Brain pericyte (primary cell): ENCODE data around the gene CAPZA1.
"Not testable (repeated sequence)": the region's sequence is repeated elsewhere in the genome, so short reads cannot be mapped to it uniquely, and the experiment has no call there.

Experiments
- DNase-seq: peaks from one replicate; pipeline ENCODE4 v3.0.0-alpha.2; 2012; ENCODE audit warnings: low read depth, low spot score

The CAPZA1 gene

DNA sequence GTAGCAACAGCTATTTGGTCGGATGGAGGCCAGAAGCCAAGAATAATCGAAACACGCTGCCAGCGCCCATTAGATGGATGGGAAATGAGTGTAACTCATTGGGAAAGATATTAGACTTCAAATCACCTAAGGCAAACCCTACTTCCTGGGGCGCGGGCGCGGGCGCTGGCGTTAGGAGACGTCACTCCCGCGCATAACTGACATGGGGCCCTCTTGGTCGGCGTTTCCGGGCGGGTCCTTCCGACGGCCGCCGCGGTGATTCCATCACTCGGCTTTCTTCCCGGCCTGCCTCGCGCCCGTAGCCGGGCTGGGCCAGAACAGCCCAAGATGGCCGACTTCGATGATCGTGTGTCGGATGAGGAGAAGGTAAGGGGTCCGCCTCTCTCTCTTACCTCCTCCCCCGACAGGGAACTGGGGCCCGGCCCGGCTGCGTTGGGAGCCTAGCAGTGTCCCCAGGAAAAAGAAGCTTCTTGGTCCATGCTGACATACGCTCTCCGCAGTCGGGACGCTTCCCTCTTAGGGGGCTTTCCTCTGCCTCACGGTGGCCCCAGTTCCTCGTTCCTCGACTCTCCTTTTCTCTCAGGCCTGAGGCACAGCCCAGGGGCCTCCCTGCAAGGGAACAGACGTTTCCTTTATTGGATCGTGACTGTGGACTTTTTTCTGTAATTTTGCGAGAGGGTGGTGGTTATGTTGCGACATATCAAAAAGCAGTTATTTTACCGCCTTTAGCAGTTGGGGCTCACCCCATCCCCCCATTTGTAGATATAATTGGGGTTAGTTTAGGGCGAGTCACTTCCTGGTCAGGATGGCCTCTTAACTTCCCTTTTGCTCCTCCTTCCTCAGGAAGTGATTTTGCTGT, at the start of gene CAPZA1:
Gene CAPZA1, plus strand, starts transcription at position 315 of the 859 bp plus-strand sequence. Its CDS starts 13 bp downstream, at position 328.
- peak; percentile 75 for DNase-seq

DNA sequence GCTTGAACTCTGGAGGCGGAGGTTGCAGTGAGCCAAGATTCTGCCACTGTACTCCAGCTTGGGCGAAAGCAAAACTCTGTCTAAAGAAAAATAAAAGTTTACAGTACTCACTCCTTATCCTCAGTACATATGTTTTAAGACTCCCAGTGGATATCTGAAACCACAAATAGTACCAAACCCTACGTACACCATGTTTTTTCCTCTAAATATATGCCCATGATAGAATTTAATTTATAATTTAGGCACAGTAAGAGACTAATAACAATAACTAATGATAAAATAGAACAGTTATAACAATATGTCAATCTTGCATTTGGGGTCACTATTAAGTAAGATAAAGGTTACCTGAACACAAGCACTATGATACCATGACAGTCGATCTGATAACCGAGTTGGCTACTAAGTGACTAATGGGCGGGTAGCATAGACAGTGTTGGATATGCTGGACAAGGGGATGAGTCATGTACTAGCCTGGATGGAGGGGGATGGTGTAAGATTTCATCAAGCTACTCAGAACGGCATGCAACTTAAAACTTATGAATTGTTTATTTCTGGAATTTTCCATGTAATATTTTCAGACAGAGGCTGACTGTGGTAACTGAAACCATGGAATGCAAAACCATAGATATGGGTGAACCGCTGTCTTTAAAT, 44.4 kb upstream of the CAPZA1 start:
- peak; percentile 56 for DNase-seq

DNA sequence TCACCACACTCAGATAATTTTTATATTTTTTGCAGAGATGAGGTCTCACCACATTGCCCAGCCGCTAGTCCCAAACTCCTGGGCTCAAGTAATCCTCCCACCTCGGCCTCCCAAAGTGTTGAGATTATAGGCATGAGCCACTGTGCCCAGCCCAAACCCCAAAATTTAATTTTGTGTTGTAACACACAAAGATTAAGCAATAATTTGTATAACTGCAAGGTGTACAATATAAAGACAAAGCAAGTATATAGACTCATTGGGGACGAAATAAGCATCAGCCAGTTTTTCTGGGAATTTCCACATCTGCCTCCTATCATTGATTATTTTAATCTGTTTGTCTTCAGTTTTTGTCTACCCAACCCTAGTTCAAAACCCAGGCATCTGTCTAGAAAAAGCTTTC, 43.4 kb upstream of the CAPZA1 start:
- DNase-seq, result no peak

DNA sequence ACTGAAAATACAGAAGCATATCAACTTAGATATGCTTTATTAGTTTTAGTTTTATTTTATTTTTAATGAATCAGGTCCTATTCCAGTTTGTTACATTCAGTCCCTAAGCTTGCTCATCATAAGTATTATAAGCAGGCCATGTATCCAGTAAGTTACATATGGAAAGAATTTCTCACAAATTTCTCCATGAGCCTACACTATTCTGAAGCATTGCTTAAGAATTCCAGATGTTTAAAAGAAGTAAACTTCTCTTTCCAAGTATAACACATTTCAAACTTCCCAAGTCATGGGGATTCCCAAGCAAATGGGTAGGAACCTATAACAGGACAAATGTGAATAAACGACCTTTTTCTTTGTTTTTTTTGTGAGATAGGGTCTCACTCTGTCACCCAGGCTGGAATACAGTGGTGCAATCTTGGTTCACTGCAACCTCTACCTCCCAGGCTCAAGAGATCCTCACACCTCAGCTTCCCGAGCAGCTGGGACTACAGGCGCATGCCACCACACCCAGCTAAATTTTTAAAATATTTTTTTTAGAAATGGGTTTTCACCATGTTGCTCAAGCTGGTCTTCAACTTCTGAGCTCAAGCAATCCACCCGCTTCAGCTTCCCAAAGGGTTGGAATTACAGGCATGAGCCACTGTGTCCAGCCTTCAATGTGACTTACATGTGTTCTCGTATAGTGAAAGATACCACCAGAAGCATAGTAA, 39.7 kb upstream of the CAPZA1 start:
- DNase-seq, result no peak

DNA sequence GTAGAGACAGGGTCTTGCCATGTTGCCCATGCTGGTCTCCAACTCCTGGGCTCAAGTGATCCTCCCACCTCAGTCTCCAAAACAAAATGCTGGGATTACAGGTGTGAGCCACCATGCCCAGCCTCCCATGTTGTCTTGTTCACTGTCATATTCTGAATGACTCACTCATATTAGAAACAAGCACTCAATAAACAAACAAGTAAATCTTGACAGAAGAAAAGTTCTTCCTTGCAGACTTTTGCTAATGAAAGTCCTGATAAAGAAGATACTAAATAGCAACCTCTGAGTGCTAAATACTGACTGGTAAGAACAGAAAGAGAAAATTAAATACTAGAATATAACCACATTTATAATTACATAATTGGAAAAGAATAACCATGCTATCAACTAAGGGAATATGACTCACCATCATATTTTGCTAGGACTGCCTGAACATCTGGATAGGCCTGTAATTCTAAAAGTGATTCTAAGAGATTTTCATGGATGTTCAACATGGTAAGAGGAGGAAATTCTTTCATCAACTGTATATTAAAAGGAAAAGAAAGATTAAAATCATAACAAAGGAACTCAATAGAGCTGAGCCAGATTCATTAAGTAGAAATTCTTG, 37.9 kb upstream of the CAPZA1 start:
- no peak for DNase-seq

DNA sequence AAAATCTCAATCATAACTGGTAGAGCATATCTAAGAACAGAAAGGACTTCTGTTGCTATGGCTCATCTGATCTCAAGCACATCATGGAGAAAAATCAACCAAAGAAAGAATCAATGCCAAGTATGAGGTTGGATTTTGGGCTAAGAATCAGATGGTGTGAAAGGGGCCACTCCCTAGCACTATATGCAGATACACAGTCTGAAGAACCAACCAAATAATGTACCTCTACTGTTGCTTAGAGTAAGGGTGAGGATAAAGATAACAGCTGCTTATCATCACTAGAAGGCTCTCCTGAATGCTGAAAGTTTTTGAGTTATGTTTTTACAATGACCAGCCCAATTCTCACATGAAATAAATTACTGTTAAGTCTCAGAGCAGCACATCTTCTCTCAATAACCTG, 36.3 kb upstream of the CAPZA1 start:
- DNase-seq, result no peak

DNA sequence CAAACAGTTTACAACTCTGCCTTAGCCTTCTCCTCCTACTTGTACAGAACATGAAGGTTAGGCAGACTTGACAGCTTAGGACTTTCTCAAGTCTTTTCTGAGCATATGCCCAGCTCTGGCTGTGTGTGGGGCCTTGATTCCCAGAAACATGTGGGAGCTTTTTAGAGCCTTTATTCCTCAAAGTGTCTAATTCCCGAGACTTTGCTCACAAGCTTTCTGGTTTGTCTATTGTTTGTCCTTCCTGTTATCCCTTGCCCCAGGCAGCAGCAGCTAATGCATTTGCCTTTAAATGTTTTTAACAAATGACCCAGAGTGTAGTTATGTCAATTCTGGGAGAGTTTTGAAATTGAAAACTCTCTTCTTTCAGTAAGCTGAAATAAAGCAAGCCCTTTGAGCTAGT, 29.9 kb upstream of the CAPZA1 start:
- no peak for DNase-seq

DNA sequence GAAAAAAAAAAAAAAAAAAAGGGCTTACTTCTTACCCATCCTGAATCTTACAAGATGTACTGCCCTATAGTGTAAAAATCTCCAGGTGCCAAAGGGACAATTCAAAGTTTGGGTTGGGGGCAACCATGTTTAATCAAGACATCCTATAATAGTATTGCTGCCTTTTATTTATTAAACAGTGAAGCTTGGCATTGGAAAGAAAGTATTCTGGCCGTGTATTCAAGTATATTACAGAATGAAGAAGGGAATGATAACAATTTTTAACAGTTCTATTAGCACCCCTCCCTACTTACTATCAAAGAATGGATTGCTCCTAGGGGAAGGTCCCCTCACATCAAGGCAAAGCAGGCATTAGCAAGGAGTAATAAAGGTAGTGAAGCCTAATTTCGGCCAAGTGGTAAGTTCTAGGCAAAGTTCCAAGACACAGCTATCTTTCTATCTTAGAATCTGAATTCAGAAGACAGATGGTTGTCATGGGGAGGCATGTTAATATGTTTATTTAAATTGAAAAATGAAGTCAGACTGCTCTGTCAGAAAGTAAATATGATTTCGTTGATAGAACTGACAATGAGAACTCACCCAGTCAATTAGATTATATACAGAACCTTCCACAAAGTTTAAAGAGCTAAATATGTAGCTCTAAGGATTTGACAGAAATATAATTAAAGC, 25.3 kb upstream of the CAPZA1 start:
- no peak for DNase-seq

DNA sequence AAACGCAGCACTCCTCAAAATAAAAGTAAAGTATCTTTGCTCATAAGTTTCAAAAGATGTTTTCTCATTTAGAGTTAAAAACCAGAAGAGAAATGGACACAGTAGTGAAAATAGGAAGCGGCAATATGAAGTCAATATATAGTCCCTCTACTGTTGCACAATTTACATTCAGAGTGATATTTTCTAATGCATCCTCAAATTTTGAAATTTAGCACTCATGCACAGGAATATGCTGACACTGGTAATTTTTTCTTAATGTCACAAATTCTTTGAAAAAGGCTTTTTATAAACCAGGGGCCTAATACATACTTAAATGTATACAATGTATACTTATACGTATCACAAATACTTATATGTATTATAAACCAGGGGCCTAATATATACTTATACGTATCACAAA, 20.2 kb upstream of the CAPZA1 start:
- DNase-seq, result no peak

DNA sequence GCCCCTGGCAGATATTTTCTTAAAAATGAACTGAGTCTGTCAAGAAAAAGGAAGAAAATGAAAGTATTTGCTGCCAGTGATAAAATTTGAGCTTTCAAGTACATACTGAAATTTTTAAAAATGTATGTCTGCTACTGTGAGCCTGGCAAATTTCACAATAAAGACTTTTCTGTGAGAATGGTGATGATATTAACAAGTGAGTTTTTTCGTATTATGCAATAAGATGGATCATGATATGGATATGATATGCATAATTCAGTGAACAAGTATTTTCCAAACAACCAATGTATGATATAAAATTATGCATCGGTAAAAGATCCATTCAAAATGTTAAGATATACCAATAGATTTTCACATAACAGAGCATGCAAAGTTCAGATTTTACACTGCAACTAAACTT, 16.6 kb upstream of the CAPZA1 start:
- no peak for DNase-seq

DNA sequence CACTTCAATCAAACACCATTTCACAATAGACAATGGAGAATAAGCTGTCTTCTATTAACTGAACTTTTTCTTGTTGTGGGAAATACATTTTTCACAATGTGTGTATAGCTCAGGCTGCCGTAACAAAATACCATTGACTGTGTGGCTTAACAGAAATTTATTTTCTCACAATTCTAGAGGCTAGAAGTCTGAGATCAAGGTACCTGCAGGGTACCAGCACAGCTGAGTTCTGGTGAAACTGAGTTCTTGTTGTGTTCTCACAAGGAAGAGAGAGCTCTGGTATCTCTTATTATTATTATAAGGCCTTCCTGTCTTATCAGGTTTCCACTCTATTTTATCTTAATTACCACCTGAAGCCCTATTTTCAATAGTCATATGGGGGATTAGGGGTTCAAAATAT, 16.1 kb upstream of the CAPZA1 start:
- DNase-seq, result no peak

DNA sequence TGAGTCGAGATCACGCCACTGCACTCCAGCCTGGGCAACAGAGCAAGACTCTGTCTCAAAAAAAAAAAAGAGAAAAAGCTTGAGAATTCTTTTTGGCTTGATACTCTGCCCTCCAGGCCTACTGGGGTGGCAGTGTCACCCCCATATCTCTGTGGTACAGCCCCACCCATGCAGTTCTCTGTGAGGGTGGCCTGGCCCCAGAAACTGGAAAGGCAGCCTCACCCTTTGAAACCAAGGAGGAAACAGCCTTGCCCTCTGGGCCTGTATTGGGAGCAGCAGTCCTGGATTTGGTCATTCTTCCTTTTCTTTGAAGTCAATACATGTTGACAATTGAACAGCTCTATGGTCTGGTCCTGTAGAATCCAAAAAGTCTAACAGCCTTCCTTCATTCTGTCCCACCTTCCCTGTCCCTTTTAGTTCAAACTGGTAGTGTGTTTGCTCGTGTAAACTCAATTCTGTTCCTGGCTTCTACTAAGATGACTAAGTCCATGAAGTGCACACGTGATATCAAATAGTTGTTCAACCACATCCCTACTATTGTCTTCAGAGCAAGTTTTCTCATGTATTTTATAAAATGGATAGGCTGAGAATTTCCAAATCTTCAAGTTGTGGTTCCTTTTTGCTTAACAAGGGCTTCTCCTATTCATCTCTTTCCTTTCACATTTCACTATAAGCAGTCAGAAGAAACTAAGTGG, 13.9 kb upstream of the CAPZA1 start:
- no peak for DNase-seq

DNA sequence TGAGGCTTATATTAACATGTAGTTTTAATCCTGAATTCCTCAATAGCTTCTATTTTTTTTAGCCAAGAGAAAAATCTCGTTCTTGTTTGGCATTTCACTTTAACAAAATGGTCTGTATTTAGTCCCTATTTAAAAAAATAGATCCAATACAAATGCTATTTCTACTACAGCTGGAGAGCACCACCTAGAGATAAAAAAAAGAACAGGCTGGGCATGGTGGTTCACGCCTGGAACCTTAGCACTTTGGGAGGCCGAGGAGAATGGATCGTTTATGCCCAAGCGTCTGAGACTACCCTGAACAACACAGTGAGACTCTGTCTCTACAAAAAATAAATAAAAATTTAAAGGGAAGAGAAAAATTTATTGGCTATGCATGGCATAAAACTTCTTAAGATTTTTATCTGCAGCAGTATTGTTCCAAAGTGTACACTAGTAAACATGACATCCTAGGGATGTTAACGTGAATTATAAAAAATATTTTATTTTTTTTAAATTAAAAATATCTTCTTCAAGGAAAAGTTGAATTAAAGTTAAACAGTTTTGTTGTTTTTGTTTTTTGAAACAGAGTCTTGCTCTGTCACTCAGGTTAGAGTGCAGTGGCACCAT, 5.1 kb upstream of the CAPZA1 start:
- DNase-seq, result no peak

DNA sequence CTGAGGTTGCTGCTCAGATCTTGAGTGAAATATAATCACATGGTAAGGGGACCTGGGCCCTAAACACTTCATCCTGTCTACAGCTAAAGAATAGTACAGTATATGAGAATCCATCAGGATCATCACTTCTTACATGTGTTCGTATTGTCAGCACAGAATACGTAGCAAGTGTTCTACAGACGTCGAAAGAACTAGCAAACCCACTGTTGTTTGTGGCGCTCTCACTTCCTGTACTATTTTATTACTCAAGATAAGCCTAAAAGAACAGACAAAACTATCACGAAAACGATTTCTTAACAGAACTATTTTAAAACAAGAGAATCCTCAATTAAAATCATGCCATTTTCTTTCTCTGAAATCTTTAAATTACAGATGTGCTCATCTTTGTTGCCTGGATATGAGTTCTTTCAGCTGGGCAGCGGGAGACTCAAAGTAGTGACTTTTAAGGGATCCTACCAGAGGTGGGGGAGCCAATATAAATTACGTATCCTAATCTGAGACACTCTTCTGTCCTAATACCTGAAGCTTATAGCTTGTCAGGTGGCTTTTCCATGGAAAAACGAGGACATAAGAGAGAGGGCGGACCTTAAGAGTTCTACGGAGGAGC, 1.4 kb upstream of the CAPZA1 start:
- DNase-seq, result no peak

DNA sequence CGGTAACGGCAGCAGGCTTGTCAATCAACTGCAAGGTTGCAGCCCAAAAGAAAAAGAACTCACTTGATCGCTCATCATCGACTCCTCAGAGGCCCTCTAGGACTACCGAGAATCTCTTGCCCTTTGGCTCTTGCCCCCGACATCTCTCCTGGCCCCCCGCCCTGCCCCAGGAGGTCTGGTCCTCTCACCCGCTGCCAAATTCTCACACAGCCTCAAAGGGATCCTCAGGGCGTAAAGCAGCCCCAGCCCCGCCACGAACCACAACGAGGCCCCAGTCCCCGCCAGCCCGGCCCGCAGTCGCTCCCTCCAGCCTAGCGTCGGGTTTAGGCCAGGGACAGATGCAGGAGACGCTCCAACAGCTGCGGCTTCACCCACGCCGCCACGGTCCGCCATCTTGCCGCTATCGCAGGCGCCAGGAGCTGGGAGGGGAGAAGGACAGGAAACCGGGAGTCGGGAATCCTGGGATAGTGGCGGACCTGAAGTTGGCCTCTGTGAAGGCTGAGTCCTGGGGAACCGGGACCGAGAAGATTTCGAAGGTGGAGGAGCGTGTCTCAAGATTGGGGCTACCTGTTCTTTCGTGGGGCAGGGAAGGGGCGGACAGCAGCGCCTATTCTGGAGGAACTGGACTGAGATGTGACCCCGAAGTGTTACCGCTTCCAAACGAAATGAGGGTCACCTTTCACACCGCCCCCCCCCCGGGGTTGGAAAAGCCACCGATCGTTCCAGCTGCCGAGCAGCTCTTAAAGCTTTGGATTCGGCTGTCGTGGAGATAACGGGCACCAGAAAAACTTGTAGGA, 713 bp upstream of the CAPZA1 start, which contains the start of gene ST7L:
Gene ST7L, minus strand, starts transcription at position 421 of the 797 bp plus-strand sequence. Its CDS starts 28 bp downstream, at position 393.
- DNase-seq, result peak; percentile 24

DNA sequence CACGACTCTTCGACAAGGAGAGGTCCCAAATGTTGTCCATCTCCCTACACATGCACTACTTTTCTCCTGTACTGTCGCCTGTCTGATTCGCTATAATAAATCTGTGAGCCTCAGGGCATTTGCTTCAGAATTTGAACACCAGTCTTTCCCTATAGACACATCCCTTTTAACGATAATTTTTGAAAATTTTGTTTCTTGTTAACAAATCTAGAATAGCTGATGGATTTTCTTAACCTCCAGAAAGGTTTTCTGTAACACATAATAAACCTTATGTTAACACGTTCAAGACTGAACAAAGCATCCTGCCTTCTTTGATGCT, 704 bp downstream of the CAPZA1 start:
- no peak for DNase-seq

DNA sequence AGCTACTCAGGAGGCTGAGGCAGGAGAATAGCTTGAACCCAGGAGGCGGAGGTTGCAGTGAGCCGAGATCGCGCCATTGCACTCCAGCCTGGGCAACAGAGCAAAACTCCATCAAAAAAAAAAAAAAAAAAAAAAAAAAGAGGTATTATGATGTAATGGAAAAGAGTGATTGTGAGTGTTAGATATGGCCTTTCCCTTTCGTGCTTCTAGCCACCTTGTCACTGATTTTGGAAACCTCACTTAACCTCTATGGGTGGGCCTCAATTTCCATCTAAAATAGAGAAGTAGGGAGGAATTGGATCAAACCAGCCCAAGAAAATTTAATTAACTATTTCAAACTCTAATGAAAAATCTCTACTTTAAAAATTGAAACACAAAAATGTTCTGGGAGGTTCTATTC, 4.9 kb downstream of the CAPZA1 start:
- not testable (repeated sequence) for DNase-seq

DNA sequence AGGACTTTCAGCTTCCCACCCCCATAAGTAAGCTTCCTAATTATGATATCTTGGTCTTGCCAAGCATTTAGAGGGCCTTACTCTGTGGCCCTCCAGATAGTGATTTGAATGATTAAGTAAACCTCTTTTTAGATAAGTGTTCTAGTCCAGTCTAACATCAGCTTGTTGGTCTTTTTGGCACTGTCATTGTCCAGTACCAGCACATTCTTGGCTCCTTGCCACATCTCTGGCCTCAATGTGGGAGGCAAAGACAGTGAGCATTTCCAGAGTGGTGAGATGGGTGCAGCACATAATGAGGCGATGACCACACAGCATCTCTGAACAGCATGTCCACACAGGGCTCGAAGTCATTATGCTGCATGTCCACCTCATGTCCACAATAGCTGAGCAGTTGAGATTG, 6.1 kb downstream of the CAPZA1 start:
- no peak for DNase-seq

DNA sequence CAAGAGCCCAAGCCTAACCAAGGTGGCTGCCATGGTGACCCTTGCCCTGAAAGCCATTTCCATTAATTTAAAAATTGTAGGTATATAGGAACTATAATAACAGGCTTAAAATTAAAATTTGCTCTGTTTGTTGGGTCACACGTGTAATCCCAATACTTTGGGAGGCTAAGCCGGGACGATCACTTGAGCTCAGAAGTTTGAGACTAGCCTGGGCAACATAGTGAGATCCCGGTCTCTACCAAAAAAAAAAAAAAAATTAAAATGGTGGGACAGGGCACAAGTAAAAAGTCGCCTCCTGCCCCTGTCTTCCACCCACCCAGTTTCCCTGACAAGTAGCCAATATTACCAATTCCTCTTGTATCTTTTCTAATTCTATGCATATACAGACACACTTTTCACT, 6.6 kb downstream of the CAPZA1 start:
- DNase-seq, result no peak
